Esophagus muscularis mucosa (tissue), 3 donors: ENCODE results near the gene MYADM.
"Not testable (repeated sequence)": the region's sequence is repeated elsewhere in the genome, so short reads cannot be mapped to it uniquely, and the experiment has no call there.

Source experiments
- EP300 ChIP-seq: sonication (generic); formaldehyde crosslinking; IDR thresholded peaks from one replicate; pipeline ENCODE4 v1.6.1; 2017; ENCODE audit warnings: antibody characterized with exemption
- POLR2A ChIP-seq: fragments of 450-650 bp; IDR thresholded peaks from one replicate; pipeline ENCODE4 v1.6.1; 2017; ENCODE audit warnings: antibody characterized with exemption, moderate library complexity, mild to moderate bottlenecking, low read depth
- POLR2AphosphoS5 ChIP-seq, 2 donors: sonication (generic); formaldehyde crosslinking; IDR thresholded peaks; one replicate each; pipeline ENCODE4 v1.6.1; 2017; ENCODE audit warnings: antibody characterized with exemption in 2 of 2

- not testable (repeated sequence) for TF ChIP-seq POLR2A; POLR2AphosphoS5 (IDR thresholded peaks at IDR 0.05); EP300
Observed at GRCh38 chr19:53838446-53838845, 29.2 kb upstream of the MYADM start.
